ENCODE data around the gene ZNF678.
"Not testable (repeated sequence)": the region's sequence is repeated elsewhere in the genome, so short reads cannot be mapped to it uniquely, and the experiment has no call there.

ZNF678 gene

DNA sequence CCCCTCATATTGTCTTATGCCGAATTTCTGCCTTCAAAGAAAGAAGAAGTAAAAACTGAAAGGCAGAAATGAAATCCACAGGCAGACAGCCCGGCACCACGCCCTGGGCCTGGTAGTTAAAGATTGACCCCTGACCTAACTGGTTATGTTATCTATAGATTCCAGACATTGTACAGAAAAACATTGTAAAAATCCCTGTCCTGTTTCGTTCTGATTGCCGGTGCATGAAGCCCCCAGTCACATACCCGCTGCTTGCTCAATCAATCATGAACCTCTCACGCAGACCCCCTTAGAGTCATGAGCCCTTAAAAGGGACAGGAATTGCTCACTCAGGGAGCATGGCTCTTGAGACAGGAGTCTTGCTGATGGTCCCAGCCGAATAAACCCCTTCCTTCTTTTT, 122.5 kb downstream of the ZNF678 start:
- Histone ChIP-seq H3K4me3 (ENCODE audit: low read depth in 1 of 2, low read length in 2 of 2) (no peak overlapping the region), H3K79me2 (ENCODE audit: insufficient read depth, low read length) (no peaks in the 10 kb centered on the region), H4K20me1 (ENCODE audit: insufficient read depth, low read length) (no peaks in the 10 kb centered on the region), H3K9me3 (ENCODE audit: insufficient read depth, low read length, severe bottlenecking) (no peaks in the 10 kb centered on the region), H3K4me2 (ENCODE audit: insufficient read depth, low read length) (no peak overlapping the region), H2AFZ (ENCODE audit: low read depth, low read length) (no peak overlapping the region), H3K9ac (ENCODE audit: low read depth, low read length) (no peak overlapping the region), H3K27me3 (ENCODE audit: insufficient read depth, low read length, poor library complexity) (no peaks in the 10 kb centered on the region), H3K4me1 (ENCODE audit: insufficient read depth, low read length) (no peaks in the 10 kb centered on the region), H3K27ac (ENCODE audit: low read length) (no peak overlapping the region), H3K36me3 (ENCODE audit: insufficient read depth, low read length) (no peaks in the 10 kb centered on the region)
- DNase-seq (no peak), ATAC-seq (ENCODE audit: insufficient read depth, low read depth) (no peak)
- no peak for TF ChIP-seq EZH2 (IDR thresholded peaks at IDR 0.05; ENCODE audit: borderline replicate concordance, low read depth, low read length, severe bottlenecking)
- TF ChIP-seq CTCF (IDR thresholded peaks at IDR 0.05; ENCODE audit: borderline replicate concordance, extremely low read depth, low read length, poor library complexity, severe bottlenecking): no peak

DNA sequence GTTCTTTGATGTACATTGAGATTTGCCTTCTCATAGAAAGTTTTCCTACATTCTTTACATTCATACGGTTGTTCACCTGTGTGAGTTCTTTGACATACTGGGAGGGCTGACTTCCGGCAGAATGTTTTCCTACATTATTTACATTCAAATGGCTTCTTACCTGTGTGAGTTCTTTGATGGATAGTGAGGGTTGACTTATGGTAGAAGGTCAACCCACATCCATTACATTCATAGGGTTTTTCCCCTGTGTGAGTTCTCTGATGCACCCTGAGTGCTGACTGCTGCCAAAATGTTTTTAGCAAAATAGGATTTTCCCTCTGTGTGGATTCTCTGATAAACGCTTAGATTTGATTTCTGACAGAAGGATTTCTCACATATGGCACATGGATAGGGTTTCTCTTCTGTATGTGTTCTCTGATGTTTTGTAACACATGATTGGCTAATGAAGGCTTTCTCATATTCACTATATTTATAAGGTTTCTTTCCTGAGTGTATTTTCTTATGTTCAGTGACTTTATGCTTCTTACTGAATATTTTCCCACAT, 134.0 kb downstream of the ZNF678 start:
- Histone ChIP-seq H3K4me3 (ENCODE audit: low read depth in 1 of 2, low read length in 2 of 2) (no peak overlapping the region), H3K4me2 (ENCODE audit: insufficient read depth, low read length) (no peak overlapping the region), H3K27ac (ENCODE audit: low read length) (no peak overlapping the region), H2AFZ (ENCODE audit: low read depth, low read length) (no peak overlapping the region), H4K20me1 (ENCODE audit: insufficient read depth, low read length) (no peaks in the 10 kb centered on the region), H3K4me1 (ENCODE audit: insufficient read depth, low read length) (no peaks in the 10 kb centered on the region), H3K36me3 (ENCODE audit: insufficient read depth, low read length) (no peaks in the 10 kb centered on the region), H3K79me2 (ENCODE audit: insufficient read depth, low read length) (no peaks in the 10 kb centered on the region), H3K27me3 (ENCODE audit: insufficient read depth, low read length, poor library complexity) (no peaks in the 10 kb centered on the region), H3K9ac (ENCODE audit: low read depth, low read length) (no peak overlapping the region), H3K9me3 (ENCODE audit: insufficient read depth, low read length, severe bottlenecking) (peaks cover 6% of the 10 kb centered on the region)
- DNase-seq: no peak
- no peak for TF ChIP-seq EZH2 (IDR thresholded peaks at IDR 0.05; ENCODE audit: borderline replicate concordance, low read depth, low read length, severe bottlenecking)
- no peak for TF ChIP-seq CTCF (IDR thresholded peaks at IDR 0.05; ENCODE audit: borderline replicate concordance, extremely low read depth, low read length, poor library complexity, severe bottlenecking)
- ATAC-seq (ENCODE audit: insufficient read depth, low read depth): no peak

GRCh38 chr1:227701631-227702030, 138.3 kb downstream of the ZNF678 start:
- not testable (repeated sequence) for H3K27ac ChIP-seq (ENCODE audit: low read length); H3K27me3 ChIP-seq (ENCODE audit: insufficient read depth, low read length, poor library complexity); H3K79me2 ChIP-seq (ENCODE audit: insufficient read depth, low read length); H3K36me3 ChIP-seq (ENCODE audit: insufficient read depth, low read length); ATAC-seq (ENCODE audit: insufficient read depth, low read depth); H4K20me1 ChIP-seq (ENCODE audit: insufficient read depth, low read length); H3K4me2 ChIP-seq (ENCODE audit: insufficient read depth, low read length); H3K9ac ChIP-seq (ENCODE audit: low read depth, low read length); H2AFZ ChIP-seq (ENCODE audit: low read depth, low read length); H3K9me3 ChIP-seq (ENCODE audit: insufficient read depth, low read length, severe bottlenecking); H3K4me3 ChIP-seq (ENCODE audit: low read depth in 1 of 2, low read length in 2 of 2); H3K4me1 ChIP-seq (ENCODE audit: insufficient read depth, low read length); DNase-seq

DNA sequence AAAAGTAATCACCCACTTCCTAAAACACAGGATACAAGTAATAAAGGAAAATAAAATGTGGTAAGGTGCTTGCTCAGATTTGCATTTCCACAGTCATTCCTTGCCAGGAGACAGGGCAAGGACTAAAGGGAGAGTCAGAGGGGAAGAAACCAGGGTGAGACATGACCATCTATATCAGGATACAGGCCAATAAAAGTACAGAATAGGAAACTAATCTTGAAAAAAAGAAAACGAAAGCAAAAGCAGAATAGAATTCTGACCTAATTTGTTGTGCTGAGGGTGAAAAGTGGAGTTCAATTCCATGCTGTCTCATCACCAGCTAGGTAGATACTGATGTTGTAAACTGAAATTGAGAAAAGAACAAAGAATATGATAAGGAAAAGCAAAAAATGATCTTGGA, 144.5 kb downstream of the ZNF678 start:
- peak; percentile 66 for ATAC-seq (ENCODE audit: insufficient read depth, low read depth)
- TF ChIP-seq CTCF (IDR thresholded peaks at IDR 0.05; ENCODE audit: borderline replicate concordance, extremely low read depth, low read length, poor library complexity, severe bottlenecking) (no peak), EZH2 (IDR thresholded peaks at IDR 0.05; ENCODE audit: borderline replicate concordance, low read depth, low read length, severe bottlenecking) (no peak)
- Histone ChIP-seq H3K4me1 (ENCODE audit: insufficient read depth, low read length) (peaks cover 3% of the 10 kb centered on the region; the same call in 1 of the 2 replicates), H3K36me3 (ENCODE audit: insufficient read depth, low read length) (no peaks in the 10 kb centered on the region), H3K79me2 (ENCODE audit: insufficient read depth, low read length) (no peaks in the 10 kb centered on the region), H3K4me2 (ENCODE audit: insufficient read depth, low read length) (peak overlapping the region; percentile 35; the same call in 1 of the 2 replicates), H4K20me1 (ENCODE audit: insufficient read depth, low read length) (no peaks in the 10 kb centered on the region), H3K4me3 (ENCODE audit: low read depth in 1 of 2, low read length in 2 of 2) (no peak overlapping the region), H3K27me3 (ENCODE audit: insufficient read depth, low read length, poor library complexity) (no peaks in the 10 kb centered on the region), H2AFZ (ENCODE audit: low read depth, low read length) (peak overlapping the region; percentile 41; the same call in 1 of the 2 replicates), H3K27ac (ENCODE audit: low read length) (no peak overlapping the region), H3K9ac (ENCODE audit: low read depth, low read length) (no peak overlapping the region), H3K9me3 (ENCODE audit: insufficient read depth, low read length, severe bottlenecking) (peaks cover 4% of the 10 kb centered on the region)
- no peak for DNase-seq

All from DND-41 (cell line).